ENCODE data around the gene CAMSAP3. TPM values are rescaled to one million over a fixed set of nuclear protein-coding genes. Genes with fewer than 3 reads are reported as not detected.

CAMSAP3 gene, protein sequence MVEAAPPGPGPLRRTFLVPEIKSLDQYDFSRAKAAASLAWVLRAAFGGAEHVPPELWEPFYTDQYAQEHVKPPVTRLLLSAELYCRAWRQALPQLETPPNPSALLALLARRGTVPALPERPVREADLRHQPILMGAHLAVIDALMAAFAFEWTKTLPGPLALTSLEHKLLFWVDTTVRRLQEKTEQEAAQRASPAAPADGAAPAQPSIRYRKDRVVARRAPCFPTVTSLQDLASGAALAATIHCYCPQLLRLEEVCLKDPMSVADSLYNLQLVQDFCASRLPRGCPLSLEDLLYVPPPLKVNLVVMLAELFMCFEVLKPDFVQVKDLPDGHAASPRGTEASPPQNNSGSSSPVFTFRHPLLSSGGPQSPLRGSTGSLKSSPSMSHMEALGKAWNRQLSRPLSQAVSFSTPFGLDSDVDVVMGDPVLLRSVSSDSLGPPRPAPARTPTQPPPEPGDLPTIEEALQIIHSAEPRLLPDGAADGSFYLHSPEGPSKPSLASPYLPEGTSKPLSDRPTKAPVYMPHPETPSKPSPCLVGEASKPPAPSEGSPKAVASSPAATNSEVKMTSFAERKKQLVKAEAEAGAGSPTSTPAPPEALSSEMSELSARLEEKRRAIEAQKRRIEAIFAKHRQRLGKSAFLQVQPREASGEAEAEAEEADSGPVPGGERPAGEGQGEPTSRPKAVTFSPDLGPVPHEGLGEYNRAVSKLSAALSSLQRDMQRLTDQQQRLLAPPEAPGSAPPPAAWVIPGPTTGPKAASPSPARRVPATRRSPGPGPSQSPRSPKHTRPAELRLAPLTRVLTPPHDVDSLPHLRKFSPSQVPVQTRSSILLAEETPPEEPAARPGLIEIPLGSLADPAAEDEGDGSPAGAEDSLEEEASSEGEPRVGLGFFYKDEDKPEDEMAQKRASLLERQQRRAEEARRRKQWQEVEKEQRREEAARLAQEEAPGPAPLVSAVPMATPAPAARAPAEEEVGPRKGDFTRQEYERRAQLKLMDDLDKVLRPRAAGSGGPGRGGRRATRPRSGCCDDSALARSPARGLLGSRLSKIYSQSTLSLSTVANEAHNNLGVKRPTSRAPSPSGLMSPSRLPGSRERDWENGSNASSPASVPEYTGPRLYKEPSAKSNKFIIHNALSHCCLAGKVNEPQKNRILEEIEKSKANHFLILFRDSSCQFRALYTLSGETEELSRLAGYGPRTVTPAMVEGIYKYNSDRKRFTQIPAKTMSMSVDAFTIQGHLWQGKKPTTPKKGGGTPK
- polyA plus RNA-seq (ENCODE audit: insufficient read length in 12 of 12), result 1 to 10 TPM in 3 of 12 donors, under 1 TPM in 7, not detected in 2; 0.06 to 8.8 (median 0.33) TPM
- long read RNA-seq, donor 1, partial matches to known transcripts, result 18 of 20 reads
- long read RNA-seq, donor 1, other reads (novel, unspliced or antisense), result 0 of 20 reads
- long read RNA-seq, donor 2, partial matches to known transcripts, result 10 of 15 reads
- long read RNA-seq, donor 2, other reads (novel, unspliced or antisense), result 5 of 15 reads
- long read RNA-seq, donor 3, result 0 reads
- long read RNA-seq, donor 4, result 0 reads
- long read RNA-seq, donor 5, result 0 reads
- long read RNA-seq, donor 6, result 0 reads
- long read RNA-seq, donor 7, result 0 reads
- long read RNA-seq, donor 8, result 0 reads
- long read RNA-seq, donor 9, partial matches to known transcripts, result 17 of 17 reads
- long read RNA-seq, donor 9, other reads (novel, unspliced or antisense), result 0 of 17 reads
- long read RNA-seq, donor 10, partial matches to known transcripts, result 19 of 25 reads
- long read RNA-seq, donor 10, other reads (novel, unspliced or antisense), result 6 of 25 reads
- long read RNA-seq, donor 11, partial matches to known transcripts, result 6 of 12 reads
- long read RNA-seq, donor 11, other reads (novel, unspliced or antisense), result 6 of 12 reads

DNA sequence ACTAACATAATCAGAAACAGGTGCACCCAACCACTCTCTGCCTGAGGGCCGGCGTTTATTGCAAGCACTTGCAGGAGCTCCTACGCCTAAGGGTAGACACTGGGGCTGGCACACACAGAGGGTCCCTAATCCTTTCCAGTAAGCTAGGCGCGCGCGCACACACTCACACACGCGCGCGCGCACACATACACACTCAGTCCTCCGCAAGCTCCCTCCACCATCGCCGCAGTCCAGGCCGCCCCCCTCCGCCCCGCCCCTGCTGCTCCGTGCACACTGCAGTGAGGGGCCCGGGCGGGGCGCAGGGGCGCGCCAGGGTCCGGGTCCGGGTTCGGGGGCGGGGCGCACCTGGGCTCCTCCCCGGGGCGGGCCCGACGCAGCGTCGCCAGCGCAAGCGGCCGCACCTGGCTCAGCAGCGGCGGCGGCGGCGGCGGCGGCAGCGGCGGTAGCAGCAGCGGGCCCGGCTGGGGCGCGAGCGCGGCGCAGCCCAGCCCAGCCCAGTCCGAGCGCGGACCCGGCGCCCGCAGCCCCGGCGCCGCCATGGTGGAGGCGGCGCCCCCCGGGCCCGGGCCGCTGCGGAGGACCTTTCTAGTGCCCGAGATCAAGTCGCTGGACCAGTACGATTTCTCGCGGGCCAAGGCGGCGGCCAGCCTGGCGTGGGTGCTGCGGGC, at the start of gene CAMSAP3:
CAMSAP3 (plus strand) TSS at position 398 of the 668 bp plus-strand sequence; CDS start at position 538, 140 bp downstream.
- DNase-seq, result no peak

DNA sequence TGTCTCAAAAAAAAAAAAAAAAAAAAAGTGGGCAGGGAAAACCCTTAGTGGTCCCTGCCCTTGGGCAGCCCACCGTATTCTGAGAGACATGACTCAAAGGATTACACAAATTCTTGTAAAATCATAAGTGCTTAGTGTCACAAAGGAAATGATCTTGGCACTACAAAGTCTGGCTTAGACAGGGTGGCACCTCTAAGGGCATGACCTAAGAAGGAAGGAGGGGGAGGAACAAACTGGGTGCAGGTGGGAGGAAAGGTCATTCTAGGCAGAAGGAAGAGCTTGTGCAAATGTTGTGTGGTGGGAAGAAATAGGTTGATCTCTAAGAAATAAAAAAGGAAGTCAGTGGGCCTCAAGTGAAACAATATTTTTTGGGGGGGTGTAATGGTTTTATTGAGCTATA, 49.8 kb upstream of the CAMSAP3 start:
- no peak for DNase-seq

DNA sequence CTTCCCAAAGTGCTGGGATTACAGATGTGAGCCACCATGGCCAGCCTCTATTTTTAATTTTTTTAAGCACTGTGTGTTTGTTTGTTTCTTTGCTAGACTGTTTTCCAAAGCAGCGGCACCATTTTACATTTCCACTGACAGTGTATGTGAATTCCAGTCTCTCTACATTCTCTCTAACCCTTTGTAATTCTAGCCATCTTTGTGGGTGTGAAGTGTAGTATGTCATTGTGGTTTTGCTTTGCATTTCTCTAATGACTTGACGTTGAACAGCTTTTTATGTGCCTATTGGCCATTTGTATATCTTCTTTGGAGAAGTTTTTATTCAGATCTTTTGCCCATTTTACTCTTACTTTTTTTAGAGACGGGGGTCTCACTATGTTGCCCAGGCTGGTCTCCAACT, 48.5 kb upstream of the CAMSAP3 start:
- no peak for DNase-seq

DNA sequence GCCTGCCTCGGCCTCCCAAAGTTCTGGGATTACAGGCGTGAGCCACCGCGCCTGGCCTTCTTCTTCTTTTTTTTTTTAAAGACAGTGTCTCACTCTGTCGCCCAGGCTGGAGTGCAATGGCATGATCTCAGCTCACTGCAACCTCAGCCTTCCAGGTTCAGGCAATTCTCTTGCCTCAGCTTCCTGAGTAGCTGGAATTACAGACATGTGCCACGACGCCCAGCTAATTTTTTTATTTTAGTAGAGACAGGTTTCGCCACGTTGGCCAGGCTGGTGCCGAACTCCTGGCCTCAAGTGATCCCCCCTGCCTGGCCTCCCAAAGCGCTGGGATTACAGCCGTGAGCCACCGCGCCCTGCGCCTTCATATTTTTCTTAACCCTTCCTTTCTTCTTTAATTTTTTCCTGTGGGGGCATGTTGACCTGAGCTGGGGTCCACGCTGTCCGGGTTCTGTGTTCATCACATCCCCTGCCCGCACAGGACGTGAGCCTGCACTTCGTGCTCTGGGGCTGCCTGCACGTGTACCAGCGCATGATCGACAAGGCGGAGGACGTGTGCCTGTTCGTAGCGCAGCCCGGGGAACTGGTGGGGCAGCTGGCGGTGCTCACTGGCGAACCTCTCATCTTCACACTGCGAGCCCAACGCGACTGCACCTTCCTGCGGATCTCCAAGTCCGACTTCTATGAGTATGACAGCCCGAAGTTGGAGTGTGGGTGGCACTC, 46.1 kb upstream of the CAMSAP3 start:
- DNase-seq, result no peak

DNA sequence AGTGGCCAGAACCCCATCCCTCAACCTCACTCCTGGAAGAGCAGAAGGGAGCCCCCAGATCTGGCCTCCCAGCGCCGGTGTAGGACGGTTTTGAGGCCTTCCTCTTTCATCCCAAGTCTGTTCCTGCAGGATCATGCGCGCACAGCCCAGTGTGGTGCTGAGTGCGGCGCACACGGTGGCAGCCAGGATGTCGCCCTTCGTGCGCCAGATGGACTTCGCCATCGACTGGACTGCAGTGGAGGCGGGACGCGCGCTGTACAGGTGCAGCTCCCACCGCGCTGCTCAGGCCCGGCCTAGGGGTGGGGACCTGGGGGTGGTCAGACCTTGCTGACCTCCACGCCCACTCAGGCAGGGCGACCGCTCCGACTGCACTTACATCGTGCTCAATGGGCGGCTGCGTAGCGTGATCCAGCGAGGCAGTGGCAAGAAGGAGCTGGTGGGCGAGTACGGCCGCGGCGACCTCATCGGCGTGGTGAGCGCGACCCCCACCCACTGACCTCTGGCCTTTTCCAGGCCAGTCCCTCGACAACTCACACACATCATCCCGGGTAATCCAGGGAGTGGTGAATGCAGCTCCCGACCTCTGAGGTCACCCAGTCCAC, 45.4 kb upstream of the CAMSAP3 start:
- DNase-seq, result no peak

DNA sequence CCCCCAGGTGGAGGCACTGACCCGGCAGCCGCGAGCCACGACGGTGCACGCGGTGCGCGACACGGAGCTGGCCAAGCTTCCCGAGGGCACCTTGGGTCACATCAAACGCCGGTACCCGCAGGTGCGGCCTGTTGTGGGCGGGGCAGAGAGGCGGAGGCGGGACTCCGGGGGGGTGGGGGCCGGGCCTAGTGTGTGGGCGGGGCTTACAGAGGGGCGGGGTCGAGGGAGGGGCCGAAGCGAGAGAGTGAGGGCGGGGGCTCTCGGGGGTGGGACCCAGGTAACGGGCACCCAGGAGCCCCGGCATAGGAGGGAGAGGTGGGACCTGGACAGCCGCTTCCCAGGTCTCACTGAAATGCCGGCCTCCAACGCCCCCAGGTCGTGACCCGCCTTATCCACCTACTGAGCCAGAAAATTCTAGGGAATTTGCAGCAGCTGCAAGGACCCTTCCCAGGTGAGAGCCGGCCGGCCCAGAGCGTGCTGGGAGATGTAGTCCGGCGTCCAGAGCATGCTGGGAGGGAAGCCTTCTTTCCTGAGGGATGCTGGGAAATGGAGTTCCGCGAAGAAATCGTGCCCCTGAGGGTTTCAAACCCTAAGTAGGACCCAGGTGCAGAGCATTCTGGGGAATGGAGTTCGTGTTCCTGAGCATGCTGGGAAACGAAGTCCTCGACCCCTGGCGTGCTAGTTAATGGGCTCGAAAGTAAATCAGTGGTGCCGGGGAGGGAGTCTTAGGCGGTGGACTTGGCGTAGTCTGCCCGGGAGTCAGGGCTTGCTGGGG, 44.5 kb upstream of the CAMSAP3 start:
- DNase-seq, result peak; percentile 76

DNA sequence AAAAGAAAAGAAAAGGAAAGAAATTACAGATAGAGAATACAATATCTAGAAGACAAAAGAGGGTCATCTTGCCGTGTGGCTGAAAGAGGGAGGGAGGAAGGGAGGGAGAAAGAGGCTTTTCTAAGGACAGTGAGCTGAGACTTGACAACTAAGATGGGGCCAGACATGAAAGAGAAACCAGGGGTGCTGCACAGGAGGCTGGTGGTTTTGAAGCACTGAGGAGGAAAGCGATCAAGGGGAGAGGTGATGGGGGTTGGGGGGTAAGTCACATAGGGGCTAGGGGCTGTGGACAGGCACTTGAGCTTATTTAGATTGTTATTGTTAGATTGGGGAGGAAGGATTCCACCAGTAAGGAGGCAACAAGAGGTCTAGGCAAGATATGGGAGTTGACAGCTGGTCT, 42.9 kb upstream of the CAMSAP3 start:
- DNase-seq, result no peak

DNA sequence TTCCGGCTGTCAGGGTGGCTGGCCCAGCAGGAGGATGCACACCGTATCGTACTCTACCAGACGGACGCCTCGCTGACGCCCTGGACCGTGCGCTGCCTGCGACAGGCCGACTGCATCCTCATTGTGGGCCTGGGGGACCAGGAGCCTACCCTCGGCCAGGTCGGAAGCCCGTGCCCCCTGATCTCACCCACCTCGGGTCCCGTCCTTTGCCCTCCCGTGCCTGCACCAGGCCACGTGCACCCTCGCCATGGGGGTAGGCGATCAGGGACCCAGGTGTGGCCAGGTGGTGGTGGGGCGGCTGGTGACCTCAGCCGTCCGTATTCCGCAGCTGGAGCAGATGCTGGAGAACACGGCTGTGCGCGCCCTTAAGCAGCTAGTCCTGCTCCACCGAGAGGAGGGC, 41.1 kb upstream of the CAMSAP3 start:
- no peak for DNase-seq

DNA sequence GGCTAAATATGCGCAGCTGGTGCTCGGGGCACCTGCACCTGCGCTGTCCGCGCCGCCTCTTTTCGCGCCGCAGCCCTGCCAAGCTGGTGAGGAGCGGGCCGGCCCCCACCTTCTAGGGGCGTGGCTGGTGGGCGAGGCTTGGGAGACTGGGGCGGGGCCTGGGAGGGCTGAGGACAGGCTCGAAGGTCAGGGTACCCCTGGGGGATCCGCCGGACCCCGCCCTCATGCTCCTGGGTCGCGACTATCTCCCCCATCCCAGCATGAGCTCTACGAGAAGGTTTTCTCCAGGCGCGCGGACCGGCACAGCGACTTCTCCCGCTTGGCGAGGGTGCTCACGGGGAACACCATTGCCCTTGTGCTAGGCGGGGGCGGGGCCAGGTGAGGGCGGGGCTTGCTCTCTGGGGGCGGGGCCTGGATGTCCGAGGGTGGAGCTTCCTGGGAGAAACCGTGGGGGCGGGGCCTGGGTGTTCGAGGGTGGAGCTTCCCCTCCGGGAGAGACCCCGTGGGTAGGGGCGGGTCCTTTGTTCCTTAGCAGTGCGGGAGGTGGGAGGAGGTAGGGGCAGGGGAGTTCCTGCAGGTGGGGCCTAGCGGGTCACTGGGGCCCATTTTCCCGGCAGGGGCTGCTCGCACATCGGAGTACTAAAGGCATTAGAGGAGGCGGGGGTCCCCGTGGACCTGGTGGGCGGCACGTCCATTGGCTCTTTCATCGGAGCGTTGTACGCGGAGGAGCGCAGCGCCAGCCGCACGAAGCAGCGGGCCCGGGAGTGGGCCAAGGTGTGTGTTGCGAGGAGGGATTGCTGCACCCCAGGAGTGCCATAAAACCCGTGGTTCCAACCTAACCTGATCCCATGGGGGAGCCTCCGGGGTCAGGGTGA, 40.4 kb upstream of the CAMSAP3 start:
- DNase-seq, result no peak

DNA sequence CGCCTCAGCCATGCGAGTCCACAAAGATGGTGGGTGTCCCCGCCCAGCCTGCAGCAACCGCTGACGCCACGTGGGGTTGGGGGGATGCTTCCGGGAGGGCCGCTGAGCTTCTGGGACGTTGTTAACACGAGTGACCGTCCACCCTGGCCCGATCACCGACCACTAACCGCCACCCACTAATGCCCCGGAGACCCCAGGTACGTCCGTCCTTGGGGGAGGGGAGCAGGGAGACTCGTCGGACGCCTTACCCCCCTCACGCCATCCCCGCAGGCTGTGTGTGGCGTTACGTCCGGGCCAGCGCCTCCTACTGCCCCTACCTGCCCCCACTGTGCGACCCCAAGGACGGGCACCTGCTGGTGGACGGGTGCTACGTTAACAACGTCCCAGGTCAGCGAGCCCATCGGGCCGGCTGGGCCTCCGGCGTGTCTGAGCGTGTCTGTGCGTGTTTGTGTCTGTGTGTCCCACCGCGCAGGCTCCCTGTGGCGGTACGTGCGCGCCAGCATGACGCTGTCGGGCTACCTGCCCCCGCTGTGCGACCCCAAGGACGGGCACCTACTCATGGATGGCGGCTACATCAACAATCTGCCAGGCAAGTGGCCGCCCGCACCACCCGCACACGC, 38.9 kb upstream of the CAMSAP3 start:
- no peak for DNase-seq

DNA sequence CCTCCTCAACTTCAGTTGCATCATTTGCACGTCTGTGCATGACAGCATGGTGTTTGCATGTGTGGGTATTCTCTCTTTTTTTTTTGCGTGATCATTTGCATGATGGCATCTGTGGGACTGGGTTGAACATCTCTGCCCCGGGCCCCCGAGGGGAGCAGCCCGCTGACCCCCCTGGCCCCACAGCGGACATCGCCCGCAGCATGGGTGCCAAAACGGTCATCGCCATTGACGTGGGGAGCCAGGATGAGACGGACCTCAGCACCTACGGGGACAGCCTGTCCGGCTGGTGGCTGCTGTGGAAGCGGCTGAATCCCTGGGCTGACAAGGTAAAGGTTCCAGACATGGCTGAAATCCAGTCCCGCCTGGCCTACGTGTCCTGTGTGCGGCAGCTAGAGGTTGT, 37.0 kb upstream of the CAMSAP3 start:
- DNase-seq, result no peak

DNA sequence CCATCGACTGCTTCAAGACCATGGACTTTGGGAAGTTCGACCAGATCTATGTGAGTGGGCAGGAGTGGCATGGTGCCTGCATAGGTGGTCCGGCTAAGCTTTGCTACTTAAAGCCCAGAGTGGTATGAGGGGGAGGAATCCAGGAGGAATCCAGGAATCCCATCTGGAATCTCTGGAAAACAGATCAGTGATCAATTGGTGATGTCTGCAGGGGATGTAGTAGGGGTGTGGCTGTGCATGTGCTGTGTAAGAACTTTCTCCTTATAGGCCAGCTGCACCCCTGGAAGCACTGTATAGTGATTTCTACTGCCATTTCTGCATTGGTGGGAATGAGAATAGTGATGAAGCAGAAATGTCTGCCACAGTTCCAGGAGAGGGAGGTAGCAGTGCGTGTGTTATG, 36.6 kb upstream of the CAMSAP3 start:
- DNase-seq, result no peak

DNA sequence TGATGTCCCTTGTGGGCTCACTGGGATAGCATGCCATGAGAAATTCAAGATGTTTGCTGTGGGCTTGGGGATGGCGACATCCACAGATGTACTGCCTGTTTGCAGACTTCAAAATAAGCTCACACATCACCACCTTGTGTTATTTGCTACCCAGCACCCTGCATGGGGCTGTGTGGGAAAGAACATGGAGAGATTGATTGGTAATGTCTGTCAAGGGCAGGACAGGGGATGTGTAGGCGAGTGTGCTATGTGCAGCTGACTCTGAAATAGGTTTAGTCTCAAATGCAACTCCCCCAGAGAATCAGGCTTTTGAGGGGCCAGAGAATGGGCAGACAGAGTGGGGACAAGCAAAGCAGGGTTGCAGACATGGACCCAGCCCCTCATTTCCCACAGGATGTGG, 35.4 kb upstream of the CAMSAP3 start:
- no peak for DNase-seq

DNA sequence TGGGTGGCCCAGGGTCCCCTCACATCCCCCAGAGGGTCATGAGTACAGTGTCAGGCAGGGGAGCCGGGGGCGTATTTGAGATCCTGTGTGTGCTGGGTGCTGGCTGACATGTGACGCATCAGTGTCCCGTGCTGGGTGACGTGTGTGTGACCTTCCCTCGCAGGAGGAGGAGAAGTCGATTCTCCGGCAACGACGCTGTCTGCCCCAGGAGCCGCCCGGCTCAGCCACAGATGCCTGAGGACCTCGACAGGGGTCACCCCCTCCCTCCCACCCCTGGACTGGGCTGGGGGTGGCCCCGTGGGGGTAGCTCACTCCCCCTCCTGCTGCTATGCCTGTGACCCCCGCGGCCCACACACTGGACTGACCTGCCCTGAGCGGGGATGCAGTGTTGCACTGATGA, 34.3 kb upstream of the CAMSAP3 start:
- DNase-seq, result no peak

DNA sequence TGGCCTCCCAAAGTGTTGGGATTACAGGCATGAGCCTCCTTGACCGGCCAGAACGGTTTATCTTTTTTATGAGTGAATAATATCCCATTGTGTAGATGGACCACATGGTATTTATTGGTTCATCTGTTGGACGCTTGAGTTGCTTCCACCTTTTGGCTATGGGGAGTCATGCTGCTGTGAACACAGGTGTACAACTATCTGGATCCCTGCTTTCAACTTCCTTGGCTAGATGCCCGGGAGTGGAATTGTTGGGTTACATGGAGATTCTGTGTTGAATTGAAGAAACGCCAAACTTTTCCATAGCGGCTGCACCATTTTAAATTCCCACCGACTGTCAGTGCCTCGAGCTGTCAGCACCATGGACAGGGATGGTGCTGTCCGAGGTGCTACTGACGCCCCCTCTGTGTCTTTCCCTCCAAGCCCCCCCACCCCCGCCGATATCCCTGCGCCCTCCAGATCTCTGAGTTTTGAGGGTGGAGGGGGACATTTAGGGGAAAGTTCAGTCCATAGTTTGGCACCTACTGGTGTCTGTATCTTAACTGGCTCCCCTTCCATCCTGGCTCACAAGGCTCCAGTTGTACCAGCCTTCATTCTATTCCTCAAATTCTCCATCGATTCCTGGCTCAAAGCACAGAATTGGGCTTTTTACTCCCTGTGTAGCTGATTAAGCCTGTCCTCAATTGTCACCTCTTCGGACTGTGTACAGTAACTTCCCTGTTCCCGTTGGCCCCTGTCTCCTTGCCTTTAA, 32.8 kb upstream of the CAMSAP3 start:
- DNase-seq, result no peak

DNA sequence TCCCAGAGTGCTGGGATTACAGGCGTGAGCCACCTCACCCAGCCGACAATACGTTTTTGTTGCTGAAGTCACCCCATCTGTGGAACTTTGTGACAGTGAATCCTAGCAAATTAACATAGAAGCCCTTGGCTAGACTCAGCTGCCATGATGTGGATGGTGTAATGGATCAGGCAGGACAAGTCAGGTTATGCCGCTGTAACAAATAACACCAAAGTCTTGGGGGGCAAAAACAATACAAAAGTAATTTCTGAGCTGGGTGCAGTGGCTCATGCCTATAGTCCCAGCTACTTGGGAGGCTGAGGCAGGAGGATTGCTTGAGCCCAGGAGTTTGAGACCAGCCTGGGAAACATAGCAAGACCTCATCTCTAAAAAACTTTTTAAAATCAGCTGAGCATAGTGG, 30.8 kb upstream of the CAMSAP3 start:
- DNase-seq, result no peak

Measured in muscle of arm (tissue), 14 donors.